HCEC 1CT (cell line): ENCODE results near the gene ERICH6.
"Not testable (repeated sequence)": the region's sequence is repeated elsewhere in the genome, so short reads cannot be mapped to it uniquely, and the experiment has no call there.

Experiments
- DNase-seq: peaks from one replicate; pipeline ENCODE4 v3.0.0-alpha.2; 2017

Gene ERICH6

DNA sequence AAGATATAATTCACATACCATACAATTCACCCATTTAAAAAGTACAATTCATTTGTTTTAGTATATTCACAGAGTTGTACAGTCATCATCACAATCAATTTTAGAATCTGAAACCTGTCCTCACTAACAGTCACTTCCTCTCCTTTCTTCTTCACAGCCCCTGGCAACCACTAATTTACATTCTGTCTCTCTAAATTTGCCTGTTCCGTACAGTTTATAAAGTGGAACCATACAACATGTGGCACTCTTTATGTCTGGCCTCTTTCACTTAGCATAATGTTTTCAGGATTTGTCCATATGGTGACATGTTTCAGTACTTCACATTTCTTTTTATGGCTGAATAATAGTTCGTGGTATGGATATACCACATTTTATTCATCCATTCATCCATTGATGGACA is 22.7 kb downstream of the ERICH6 start:
- DNase-seq: no peak

DNA sequence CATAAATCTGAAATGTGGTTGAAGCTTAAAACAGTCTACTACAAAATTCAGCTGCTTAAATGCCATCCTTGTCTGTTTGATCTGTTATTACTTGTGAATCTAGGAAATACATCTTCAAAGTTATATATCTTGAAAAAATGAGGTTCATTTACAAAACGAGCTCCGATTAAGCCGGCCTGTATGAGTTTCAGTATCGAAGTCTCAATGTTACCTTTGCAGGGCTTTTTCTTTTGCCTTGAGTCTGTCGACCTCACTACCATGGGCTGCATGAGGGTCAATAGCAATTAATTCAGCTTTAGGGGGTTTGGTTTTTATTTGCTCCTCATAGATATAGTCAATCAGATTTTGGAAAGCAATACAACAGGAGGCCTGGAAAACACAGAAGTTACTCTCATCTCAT is 23.2 kb downstream of the ERICH6 start:
- no peak for DNase-seq

DNA sequence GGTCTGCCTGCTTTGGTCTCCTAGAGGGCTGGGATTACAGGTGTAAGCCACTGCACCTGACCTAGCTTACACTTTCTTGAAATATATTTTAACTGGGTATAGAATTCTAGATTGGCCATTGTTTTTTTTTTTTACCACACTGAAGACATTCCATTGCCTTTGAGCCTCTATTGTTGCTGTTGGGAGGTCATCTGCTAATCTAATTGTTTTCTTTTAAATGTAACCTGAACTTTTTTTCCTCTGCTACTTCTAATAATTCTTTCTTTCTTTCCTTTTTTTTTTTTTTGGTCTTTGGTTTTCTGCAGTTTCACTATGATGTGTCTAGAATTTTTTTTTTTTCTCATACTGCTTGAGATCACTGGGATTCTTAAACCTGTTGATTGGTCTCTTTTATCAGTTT is 28.1 kb downstream of the ERICH6 start:
- DNase-seq: no peak

DNA sequence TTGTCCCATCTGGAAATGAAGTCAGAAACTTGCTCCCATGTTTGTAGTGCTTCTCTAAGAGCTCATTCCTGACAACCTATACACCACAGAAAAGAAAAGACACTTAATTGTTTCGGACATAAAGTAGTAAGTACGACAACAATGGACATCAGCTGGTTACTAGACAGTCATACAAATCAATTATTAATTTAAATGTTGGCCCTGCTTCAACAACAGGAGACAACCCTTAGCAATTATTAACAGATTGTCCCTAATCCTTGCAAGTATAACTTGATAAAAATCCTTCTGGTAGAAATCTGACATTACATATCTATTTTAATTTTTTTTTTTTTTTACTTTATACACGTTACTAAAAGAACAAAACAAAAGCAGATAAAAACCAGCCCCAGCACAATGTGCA is 29.8 kb downstream of the ERICH6 start:
- no peak for DNase-seq

DNA sequence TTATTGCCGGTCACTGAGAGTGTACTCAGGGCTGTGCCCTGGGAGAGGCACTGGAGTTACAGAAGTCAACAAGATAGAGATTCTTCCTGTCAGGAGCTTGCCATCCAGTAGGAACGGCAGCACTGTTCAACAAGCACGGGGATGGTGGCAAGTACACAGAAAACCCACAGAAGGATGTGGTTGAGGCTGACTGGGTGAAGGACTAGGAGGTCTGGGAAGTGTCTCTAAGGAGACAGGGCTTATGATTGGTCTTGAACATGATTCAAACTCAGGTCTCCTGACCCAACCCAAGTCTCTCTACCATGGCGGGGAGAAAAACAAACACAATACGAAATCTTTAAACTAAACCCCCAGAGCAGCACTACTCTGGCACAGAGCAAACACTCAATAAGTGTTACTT is 37.6 kb downstream of the ERICH6 start:
- no peak for DNase-seq

DNA sequence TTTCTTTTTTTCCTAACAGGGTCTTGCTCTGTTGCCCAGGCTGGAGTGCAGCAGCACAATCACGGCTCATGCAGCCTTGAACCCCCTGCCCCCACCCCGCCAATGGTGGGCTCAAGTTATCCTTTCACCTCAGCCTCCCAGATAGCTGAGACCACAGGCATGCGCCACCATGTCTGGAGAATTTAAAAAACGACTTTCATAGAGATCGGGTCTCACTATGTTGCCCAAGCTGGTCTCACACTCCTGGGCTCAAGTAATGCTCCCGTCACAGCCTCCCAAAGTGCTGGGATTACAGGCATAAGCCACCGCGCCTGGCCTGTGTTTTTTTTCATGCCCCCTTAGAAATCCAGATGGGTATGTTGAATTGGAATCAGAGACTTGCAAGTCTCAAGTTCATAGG is 40.3 kb downstream of the ERICH6 start:
- no peak for DNase-seq

DNA sequence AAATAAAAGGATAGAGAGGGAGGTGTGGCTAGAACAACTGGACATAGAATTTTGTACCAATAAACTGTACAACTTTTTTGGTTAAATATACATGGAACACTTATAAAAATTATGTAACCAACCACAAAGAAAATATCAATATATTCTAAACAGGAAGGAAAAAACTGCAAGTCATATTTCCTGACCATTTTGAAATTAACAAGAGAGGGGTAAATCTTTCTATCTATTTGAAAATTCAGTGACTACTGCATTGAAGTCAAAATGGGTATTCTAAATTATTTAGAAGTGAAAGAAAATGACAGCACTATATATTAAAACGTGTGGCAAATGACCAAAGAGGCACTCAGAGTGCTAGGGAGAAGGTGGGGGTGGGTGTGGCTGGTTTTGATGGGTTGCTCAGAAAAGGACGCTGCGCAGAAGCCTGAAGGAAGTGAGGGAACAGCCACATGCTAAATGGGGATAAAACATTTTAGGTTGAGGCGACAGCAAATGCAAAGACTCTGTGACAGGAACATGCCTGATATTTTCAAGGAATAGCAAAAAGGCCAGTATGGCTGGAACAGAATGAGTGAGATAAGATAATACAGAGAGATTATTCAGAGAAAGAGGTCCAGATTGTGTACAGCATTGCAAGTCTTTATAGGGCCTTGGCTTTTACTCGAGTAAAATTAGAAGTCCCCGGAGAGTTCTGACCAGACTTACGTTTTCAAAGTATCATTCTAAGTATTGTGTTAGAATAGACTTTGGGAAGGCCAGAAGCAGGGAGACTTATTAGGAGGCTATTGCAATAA is 41.1 kb downstream of the ERICH6 start:
- DNase-seq: no peak

DNA sequence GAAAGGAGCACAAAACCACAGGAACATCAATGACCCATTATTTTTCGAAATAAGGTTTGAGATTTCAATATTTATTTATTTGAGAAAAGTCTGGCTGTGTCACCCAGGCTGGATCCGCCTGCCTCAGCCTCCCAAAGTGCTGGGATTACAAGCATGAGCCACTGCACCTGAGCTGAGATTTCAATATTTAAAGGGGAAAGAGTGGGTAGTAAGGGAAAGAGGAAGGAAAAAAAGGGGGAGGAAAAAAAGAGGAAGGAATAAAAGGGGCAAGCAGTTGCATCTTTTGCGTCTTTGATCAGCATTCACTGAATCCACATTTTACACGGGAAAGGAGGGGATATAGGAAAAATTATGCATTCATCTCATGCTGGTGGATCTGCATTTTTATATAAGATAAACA is 47.4 kb downstream of the ERICH6 start:
- DNase-seq: no peak

DNA sequence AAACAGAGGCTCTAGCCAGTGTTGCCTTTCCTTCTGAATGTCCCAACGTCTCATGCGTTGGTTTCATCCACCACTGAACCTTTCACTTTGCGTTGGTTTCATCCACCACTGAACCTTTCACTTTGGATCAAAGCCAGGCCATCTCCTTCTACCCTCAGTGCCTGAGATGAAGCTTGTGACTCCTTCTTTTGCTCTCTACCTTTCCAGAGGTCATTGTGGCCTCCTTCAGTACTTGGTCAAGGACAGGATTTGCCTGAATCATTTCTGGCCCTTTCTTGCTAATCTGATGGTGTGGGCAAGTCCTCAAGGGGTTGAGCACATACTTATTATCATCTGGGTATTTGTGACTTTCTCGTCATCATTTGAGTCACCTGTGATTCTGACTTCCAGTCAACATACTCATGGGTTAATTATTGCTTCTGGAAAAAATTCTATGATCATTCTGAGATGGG is 50.6 kb downstream of the ERICH6 start:
- DNase-seq: no peak

DNA sequence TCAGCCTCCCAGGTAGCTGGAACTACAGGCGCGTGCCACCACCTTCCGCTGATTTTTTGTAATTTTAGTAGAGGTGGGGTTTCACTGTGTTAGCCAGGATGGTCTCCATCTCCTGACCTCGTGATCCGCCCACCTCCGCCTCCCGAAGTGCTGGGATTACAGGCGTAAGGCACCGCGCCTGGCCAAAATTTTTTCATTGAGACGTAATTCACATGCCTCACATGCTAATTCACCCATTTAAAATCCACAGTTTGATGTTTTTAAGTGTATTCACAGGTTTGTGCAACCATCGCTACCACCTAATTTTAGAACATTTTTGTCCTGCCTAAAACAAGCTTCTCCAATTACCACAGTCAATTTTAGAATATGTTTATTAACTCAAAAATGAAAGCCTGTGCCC is 63.5 kb downstream of the ERICH6 start:
- DNase-seq: no peak

DNA sequence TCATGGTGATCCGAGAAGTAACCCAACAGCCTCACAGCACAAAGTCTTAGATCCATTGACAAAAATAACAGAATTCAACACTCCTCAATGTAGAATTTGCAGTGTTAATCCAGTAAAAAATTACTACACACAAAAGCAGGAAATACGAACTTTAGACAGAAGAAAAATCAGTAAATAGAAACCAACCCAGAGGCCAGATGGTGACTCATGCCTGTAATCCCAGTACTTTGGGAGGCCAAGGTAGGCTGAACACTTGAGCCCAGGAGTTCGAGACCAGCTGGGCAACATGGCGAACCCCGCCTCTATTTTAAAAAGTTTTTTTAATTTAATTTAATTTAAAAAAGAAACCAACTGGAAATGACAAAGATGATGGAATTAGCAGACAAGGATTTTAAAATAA is 64.5 kb downstream of the ERICH6 start:
- peak; percentile 14 for DNase-seq

DNA sequence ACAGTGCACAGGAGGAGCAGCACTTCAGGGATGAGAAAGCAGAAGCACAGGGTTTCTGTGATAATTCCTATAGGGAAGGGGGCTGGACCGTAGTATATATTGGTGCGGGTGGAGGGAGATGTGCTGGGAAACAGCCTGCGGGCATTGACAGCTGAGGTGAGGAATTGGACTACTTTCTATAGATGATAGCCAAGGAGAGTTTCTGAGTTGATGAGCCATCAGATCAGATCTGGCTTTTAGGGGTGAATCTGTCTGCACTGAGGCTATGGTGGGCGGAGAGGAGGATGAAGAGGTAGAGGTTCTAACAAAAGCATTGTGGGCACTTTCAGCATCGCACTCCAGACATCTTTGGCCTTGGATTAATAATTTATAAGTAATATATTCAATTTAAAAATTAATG is 67.5 kb downstream of the ERICH6 start:
- no peak for DNase-seq

DNA sequence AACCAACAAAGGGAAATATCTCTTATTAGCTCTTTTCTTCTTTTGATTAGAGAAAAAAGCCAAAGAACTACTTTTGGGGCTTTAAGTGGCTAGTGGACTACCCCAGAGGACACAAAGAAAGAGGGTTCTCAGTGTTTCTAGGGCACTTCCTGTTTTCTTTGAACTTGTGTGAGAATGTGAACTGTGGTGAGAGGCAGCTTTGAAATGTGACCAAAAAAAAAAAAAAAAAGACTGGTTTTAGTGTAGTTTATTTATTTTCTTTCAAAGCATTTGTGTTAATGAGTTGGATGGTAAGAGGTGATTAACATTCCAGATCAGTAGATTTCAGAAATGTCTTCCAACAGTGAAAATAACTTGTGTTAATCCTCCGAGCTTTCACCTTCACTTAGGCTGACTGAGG is 68.2 kb downstream of the ERICH6 start:
- DNase-seq: no peak

DNA sequence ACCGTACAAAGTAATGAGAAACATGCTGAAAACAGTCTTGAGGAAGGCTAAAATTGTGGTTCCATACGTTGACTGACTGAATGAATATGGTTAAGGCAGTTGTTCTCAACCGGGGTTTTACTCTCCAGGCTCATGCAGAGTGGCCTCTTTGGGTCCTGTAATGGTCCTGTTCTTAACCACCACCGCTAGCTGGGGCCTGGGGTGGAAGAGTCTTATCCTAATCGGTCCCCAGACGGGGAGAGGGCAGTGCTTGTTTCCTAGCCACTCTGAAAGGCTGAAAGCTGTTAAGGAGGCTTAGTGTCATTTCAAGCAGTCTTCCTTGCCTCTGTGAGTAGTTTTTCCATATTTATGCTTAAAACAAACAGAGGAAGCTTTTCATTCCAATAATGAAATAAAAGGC is 68.6 kb downstream of the ERICH6 start:
- DNase-seq: no peak

DNA sequence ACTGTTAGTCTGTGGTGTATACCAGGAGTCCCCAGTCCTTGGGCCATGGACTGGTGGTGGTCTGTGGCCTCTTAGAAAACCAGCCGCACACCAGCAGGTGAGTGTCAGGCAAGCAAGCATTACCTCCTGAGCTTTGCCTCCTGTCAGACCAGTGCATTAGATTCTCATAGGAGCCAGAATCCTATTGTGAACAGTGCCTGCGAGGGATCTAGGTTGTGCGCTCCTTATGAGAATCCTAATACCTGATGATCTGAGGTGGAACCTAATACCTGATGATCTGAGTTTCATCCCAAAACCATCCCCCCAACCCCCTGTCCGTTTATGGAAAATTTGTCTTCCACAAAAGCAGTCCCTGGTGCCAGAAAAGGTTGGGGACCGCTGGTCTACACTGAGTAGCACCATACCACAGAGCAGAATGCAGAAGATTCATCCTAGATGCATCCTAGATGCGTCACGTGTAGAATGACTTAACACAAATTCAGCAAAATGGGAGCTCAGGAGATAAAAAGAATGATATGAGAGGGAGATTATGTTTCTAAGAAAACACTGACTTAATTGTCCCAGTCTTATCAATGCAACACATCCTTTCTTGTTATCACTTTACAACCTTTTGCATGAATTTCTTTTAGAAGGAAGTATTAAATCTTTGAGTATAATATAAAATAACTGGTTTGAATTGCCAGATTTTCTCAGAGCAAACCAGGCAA is 72.1 kb downstream of the ERICH6 start:
- DNase-seq: no peak

DNA sequence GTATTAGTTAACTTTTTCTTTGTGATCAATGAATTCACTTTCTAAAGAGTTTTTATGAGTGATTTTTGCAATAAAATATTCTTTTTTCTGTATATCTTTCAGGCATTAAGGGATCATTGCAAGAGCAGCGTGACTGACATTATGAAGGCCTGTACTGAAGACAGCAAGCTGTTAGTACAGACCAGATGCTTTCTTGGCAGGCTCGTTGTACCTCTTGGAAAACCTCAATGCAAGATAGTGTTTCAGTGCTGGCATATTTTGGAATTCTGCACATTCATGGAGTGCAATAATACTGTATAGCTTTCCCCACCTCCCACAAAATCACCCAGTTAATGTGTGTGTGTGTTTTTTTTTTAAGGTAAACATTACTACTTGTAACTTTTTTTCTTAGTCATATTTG is 76.2 kb downstream of the ERICH6 start:
- DNase-seq: no peak

DNA sequence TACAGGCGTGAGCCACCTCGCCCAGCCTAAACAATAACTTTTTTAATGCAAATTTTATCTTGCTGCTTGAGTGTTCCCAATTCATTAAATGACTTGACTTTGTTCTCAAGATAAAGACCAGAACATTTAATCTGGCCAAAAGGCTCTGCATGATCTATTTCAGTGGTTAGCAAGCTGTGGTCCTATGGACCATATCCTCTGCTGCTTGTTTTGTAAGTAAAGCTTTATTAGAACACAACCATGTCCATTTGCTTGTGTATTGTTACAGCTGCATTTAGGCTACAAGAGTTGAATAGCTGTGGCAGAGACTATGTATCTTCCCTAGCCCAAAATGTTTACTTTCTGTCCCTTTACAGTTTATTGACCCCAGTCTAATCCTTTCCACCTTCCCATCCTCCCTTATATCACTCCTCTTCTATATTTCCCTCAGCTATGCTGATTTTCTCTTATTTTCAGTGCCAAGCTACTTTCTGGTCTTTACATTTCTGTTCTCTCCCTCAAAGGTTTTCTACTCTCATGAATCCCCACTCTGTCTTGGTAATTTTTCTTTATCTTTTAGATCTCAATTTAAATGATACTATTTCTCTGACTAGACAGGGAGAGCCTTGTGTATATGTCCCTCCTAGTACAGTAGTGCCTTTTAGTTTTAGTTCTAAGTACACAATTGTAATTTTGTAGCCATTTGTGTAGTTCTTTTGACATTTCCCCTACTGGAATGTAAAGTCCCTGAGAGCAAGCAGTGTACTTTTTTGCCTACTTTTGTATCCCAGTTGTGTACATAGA is 77.4 kb downstream of the ERICH6 start:
- no peak for DNase-seq

DNA sequence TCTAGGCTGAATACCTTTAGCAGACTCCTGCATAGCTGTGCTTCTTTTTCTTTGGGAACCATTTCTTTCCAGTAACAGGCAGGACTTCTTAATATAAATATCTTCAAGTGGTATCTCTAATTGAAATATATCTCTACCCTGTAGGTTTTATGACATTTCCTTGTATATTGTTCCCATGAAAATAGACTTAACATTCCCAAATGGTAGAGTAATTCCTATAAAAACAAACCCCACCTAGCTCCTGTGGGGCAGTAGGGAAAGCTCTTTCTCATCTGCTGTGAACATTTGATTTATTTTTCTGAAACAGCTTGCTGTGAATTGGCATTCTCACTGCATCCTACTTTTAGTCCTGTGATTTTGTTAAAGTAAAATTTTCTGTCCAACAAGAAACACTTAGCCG is 79.8 kb downstream of the ERICH6 start:
- no peak for DNase-seq

DNA sequence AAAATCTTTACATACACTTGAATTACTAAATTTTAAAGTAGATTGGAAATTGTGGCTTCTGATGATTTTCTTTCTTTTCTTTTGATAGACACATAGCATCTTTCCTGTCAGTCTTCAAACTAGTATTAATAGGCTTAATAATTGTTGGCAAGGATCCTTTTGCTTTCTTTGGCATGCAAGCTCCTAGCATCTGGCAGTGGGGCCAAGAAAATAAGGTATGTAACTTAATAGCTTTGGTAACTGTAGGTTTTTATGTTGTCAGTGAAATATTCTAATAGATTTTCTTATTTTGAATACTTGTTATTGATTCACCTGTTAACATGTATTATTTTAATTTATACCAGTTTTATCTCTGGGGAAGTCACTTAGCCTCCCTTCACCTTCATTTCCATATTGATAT is 80.8 kb downstream of the ERICH6 start:
- not testable (repeated sequence) for DNase-seq

DNA sequence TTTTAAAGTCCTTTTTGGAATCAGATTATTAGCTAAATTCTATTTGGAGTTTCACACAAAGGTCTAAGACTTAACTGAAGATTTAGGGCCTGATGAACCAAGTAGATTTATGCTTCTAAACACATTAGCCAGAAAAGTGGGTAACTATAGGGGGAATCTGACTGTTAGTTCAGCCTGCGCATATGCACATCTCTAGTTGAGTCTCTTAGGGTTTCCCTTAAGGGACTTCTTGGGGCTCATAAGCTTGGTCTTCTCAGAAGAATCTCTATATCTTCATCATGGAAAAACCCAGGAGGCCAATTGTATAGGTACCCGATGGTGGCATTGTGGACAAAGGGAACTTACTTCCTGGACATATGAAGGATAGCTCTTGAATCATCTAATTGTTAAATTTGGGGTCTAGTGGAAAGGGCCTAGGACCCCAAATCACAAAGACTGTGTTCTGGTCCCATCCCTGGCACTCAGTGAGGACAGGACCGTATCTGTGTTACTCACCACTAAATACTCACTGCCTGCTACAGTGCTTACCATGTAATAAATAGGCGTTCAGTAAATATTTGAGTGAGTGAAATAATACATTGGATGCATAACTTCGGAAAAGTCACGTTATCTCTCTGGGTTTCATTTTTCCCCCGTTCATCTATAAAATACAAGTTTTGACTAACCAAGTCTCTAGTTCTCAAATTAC is 83.6 kb downstream of the ERICH6 start:
- DNase-seq: no peak

DNA sequence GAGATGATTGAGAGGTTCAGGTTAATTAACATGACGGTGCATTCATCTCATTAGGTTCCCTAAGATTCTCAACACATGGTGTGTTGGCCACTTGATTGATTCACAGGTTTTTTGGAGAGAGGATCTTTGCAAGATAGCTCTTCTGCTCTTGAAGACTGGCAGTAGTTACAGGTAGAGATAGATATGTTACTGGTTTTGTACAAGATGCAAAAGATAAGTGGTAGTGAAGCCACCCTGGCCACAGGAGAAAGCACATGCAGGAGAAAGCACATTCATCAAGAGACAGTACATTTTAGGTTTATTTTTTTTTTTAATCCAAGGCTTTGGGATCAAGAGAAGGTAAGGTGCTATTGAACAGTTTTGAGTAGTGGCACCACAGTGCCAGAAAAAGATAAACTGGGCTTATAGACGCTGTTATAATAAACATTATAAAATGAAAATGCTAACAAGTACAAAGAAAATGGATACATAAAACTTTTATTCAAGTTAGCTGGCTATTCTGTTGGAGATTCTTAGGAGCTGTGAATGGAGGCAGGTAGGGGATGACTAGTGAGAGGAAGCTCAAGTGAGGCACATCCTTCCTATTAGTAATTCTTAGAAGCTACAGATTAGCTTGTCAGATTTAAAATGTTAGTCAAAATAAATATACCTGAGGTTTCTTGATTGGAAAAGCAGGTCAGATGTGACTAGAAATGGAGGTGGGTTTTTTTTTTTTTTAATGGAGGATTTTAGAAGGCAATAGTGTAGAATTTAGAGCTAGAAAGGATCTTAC is 89.8 kb downstream of the ERICH6 start:
- DNase-seq: no peak

DNA sequence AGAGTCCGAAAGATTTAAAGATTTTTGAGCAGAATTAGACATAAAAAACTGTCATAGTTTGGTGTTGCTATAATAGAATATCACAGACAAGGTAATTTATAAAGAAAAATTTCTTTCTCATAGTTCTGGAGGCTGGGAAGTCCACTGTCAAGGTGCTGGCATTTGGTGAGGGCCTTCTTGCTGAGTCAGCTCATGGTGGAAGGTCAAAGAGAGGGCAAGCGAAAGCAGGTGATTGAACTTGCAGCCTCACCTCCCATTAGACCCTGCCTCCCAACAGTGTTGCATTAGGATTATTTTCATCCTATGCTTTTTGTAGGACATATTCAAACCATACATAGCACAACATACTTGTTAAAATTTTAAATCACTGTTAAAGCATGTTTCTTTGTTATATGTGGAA is 90.7 kb downstream of the ERICH6 start:
- DNase-seq: no peak
